Choroid plexus epithelial cell (primary cell): ENCODE results near the gene GRAMD1B.

Source experiments
- DNase-seq: peaks from one replicate; pipeline ENCODE4 v3.0.0-alpha.2; 2010; ENCODE audit warnings: low read depth
- H3K4me3 ChIP-seq: 2 replicates; pipeline ENCODE4 v1.5.1; 2011; ENCODE audit warnings: low read depth, mild to moderate bottlenecking, control low read depth, low read length, moderate library complexity
- TF ChIP-seq, protein P1 (sequence below): conservative IDR thresholded peaks from 2 replicates; pipeline ENCODE4 v1.5.1; 2011; ENCODE audit warnings: low read depth, mild to moderate bottlenecking, control low read depth, inconsistent platforms, low read length, moderate library complexity

Gene GRAMD1B

DNA sequence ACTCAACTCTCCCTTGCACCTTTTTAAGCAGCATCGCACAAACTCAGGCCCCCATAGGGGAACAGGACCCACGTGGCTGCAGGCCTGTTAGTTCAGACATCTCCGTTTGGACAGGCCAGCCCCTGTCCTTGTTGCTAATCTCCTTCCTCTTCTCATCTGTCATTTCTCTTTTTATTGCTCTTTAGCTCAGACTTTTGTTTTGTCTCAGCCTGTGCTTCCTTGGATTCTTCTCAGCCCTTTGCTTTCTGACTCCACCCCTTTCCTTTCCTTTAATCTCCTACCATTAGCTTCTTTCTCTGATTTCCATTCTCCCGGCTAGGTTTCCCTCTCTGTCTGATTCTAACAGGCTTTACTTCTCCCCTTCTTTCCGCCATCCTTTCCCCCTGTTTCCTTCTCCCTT is 155.6 kb downstream of the GRAMD1B start:
- DNase-seq = no peak

DNA sequence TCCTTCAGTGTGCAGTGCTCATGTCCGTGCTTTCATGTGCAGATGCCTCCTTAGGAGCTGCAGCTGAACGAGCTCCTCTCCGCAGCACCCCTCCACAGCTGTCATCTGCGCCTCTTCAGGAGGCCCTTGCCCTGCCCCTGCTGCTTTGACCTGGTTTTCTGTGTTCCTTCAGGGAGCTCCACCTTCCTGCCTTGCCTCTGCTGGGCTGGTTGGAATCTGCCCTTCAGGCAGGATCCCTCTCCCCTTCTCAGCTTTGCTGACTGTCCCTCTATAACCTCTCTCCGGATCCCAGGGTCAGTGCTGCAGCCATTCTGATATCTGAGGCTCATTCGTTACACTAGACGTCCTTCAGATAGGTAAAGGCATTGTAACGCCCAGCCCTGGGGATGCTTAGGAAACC is 156.5 kb downstream of the GRAMD1B start:
- TF ChIP-seq, protein P1, sequence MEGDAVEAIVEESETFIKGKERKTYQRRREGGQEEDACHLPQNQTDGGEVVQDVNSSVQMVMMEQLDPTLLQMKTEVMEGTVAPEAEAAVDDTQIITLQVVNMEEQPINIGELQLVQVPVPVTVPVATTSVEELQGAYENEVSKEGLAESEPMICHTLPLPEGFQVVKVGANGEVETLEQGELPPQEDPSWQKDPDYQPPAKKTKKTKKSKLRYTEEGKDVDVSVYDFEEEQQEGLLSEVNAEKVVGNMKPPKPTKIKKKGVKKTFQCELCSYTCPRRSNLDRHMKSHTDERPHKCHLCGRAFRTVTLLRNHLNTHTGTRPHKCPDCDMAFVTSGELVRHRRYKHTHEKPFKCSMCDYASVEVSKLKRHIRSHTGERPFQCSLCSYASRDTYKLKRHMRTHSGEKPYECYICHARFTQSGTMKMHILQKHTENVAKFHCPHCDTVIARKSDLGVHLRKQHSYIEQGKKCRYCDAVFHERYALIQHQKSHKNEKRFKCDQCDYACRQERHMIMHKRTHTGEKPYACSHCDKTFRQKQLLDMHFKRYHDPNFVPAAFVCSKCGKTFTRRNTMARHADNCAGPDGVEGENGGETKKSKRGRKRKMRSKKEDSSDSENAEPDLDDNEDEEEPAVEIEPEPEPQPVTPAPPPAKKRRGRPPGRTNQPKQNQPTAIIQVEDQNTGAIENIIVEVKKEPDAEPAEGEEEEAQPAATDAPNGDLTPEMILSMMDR = no peak
- no peak overlapping the region for H3K4me3 ChIP-seq
- DNase-seq = no peak

More for the DNA sequence above, 155.6 kb downstream of the GRAMD1B start:
- no peak overlapping the region for H3K4me3 ChIP-seq
- TF ChIP-seq, protein P1 = no peak

GRCh38 chr11:123587044-123587443 is 157.0 kb downstream of the GRAMD1B start:
- DNase-seq = no peak
- TF ChIP-seq, protein P1 = no peak
- H3K4me3 ChIP-seq = no peak overlapping the region

GRCh38 chr11:123587559-123587958 is 157.5 kb downstream of the GRAMD1B start:
- no peak overlapping the region for H3K4me3 ChIP-seq
- no peak for DNase-seq
- TF ChIP-seq, protein P1 = no peak

GRCh38 chr11:123588117-123588863 is 158.2 kb downstream of the GRAMD1B start:
- H3K4me3 ChIP-seq = no peak overlapping the region
- DNase-seq = no peak
- TF ChIP-seq, protein P1 = no peak

GRCh38 chr11:123588864-123589262 is 158.8 kb downstream of the GRAMD1B start:
- no peak overlapping the region for H3K4me3 ChIP-seq
- no peak for DNase-seq
- TF ChIP-seq, protein P1 = no peak
